BJ (cell line): Measurements from ENCODE around the gene CELF1. TPM values are rescaled to one million over a fixed set of nuclear protein-coding genes. Genes with fewer than 3 reads are reported as not detected.

Experiments
- CTCF ChIA-PET: fragments of 350-600 bp; formaldehyde crosslinking; extraction: SDS; loops from one replicate; lab custom pipeline; 2021; ENCODE audit warnings: antibody characterized with exemption, inconsistent platforms; lab: Yijun Ruan, JAX
- POLR2A ChIA-PET: fragments of 300-600 bp; sonication (Branson Sonifier 250); formaldehyde crosslinking; extraction: SDS; loops from one replicate; lab custom pipeline; 2021; ENCODE audit warnings: antibody characterized with exemption; lab: Charles Lee
- DNase-seq: peaks from one replicate; pipeline ENCODE4 v3.0.0-alpha.2; 2011; ENCODE audit warnings: low read depth
- H3K27me3 ChIP-seq: 2 replicates; pipeline ENCODE4 v1.6.0; 2011; ENCODE audit warnings: low read length; ENCODE audit not compliant: control insufficient read depth, insufficient read depth
- H3K36me3 ChIP-seq: 2 replicates; pipeline ENCODE4 v1.5.1; 2011; ENCODE audit warnings: low read length; ENCODE audit not compliant: control insufficient read depth, insufficient read depth
- H3K4me3 ChIP-seq: 2 replicates; pipeline ENCODE4 v1.5.1; 2011; ENCODE audit warnings: low read depth, mild to moderate bottlenecking, control low read depth, low read length
- CTCF ChIP-seq: IDR thresholded peaks from 2 replicates; pipeline ENCODE4 v1.5.1; 2011; ENCODE audit warnings: low read depth, mild to moderate bottlenecking, control low read depth, inconsistent platforms, low read length, moderate library complexity; ENCODE audit not compliant: insufficient read depth
- polyA plus RNA-seq: library from polyadenylated mRNA; depleted of rRNA; stranded (reverse); fragments of >200 nt; gene quantifications from 2 replicates; pipeline ENCODE4 v1.2.3, GENCODE V29; 2011

The CELF1 gene
- polyA plus RNA-seq, 1 experiment, result 73.5 TPM

GRCh38 chr11:47485107-47485506 is 67.8 kb downstream of the CELF1 start:
- TF ChIP-seq CTCF, result no peak
- Histone ChIP-seq H3K27me3 (no peaks in the 10 kb centered on the region), H3K4me3 (no peak overlapping the region), H3K36me3 (peaks cover 22% of the 10 kb centered on the region)
- no peak for DNase-seq
- CTCF ChIA-PET, result interaction anchor here (0.5 kb wide), 1 partner anchor 285 kb away, joined by 3 read pairs; no protein-coding TSS in a partner anchor
- POLR2A ChIA-PET, result interaction anchor here (0.6 kb wide), 1 partner anchor 14 kb away, joined by 4 read pairs; no protein-coding TSS in a partner anchor

- ChIA-PET POLR2A (no interaction called here), CTCF (no interaction called here)
- peaks cover 24% of the 10 kb centered on the region for H3K36me3 ChIP-seq
- DNase-seq, result no peak
- no peak overlapping the region for H3K4me3 ChIP-seq
- no peaks in the 10 kb centered on the region for H3K27me3 ChIP-seq
- TF ChIP-seq CTCF, result no peak
These were observed 69.5 kb downstream of the CELF1 start for GRCh38 chr11:47483457-47483856.

- no peak overlapping the region for H3K4me3 ChIP-seq
- POLR2A ChIA-PET, result no interaction called here
- CTCF ChIA-PET, result interaction anchor here (0.6 to 3.9 kb wide), 5 partner anchors 10 to 275 kb away, joined by 3 to 14 read pairs (median 3); no protein-coding TSS in a partner anchor
- H3K36me3 ChIP-seq, result peaks cover 29% of the 10 kb centered on the region
- no peak for DNase-seq
- no peak for TF ChIP-seq CTCF
- H3K27me3 ChIP-seq, result no peaks in the 10 kb centered on the region
These were observed 72.2 kb downstream of the CELF1 start for GRCh38 chr11:47480762-47481161.

GRCh38 chr11:47478651-47479329 is 74.1 kb downstream of the CELF1 start:
- ChIA-PET CTCF (interaction anchor here (0.9 to 3.9 kb wide), 2 partner anchors 11 to 75 kb away, joined by 3 to 14 read pairs; no protein-coding TSS in a partner anchor), POLR2A (interaction anchor here (0.6 kb wide), 1 partner anchor 39 kb away, joined by 3 read pairs; no protein-coding TSS in a partner anchor)
- no peak for TF ChIP-seq CTCF
- DNase-seq, result no peak
- H3K4me3 ChIP-seq, result no peak overlapping the region
- no peaks in the 10 kb centered on the region for H3K27me3 ChIP-seq
- H3K36me3 ChIP-seq, result peaks cover 35% of the 10 kb centered on the region

- CTCF ChIA-PET, result no interaction called here
- no peaks in the 10 kb centered on the region for H3K27me3 ChIP-seq
- H3K36me3 ChIP-seq, result peaks cover 32% of the 10 kb centered on the region
- DNase-seq, result no peak
- POLR2A ChIA-PET, result no interaction called here
- no peak overlapping the region for H3K4me3 ChIP-seq
- TF ChIP-seq CTCF, result no peak
These were observed 75.2 kb downstream of the CELF1 start for GRCh38 chr11:47477753-47478152.
